ENCODE results near the gene CABLES2.

Gene CABLES2

DNA sequence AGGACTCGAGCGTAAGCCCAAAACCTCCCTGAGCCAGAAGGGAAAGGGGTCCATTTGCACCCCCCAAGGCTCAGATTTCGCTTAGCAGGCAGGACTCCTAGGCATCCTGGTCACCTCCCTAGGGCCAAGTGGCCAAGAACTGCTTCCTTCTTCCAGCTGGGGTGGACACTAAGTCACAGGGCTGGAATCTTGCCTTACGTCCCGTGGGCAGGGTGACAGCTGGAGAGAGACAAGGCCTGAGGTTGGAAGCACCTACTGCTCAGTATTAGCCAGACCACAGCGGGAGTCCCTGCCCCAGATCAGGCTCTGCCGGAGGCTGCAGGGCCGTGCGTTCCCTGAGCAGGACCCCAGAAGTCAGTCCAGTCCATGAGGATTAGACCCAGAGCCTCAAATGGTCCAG is 59.6 kb downstream of the CABLES2 start:
- Histone ChIP-seq H3K4me3 (ENCODE audit: low read length, poor library complexity, severe bottlenecking) (no peak overlapping the region), H3K79me2 (ENCODE audit: insufficient read depth, low read length) (no peaks in the 10 kb centered on the region), H3K4me1 (ENCODE audit: insufficient read depth, low read length, poor library complexity, severe bottlenecking) (no peaks in the 10 kb centered on the region), H4K20me1 (ENCODE audit: insufficient read depth, low read length, poor library complexity, severe bottlenecking) (no peaks in the 10 kb centered on the region), H3K9me3 (ENCODE audit: insufficient read depth, low read depth, low read length) (no peaks in the 10 kb centered on the region), H3K27me3 (ENCODE audit: insufficient read depth, low read length, poor library complexity, severe bottlenecking) (no peaks in the 10 kb centered on the region), H3K4me2 (ENCODE audit: low read depth, low read length, poor library complexity, severe bottlenecking) (no peak overlapping the region), H3F3A (ENCODE audit: low read depth) (no peaks in the 10 kb centered on the region), H3K9ac (ENCODE audit: low read depth, low read length, poor library complexity, severe bottlenecking) (no peak overlapping the region), H2AFZ (ENCODE audit: low read length) (no peak overlapping the region), H3K36me3 (ENCODE audit: insufficient read depth, low read length) (no peaks in the 10 kb centered on the region), H3K9me2 (replicated peaks; ENCODE audit: low read depth, low read length) (no peaks in the 10 kb centered on the region)
- TF ChIP-seq EZH2phosphoT487 (IDR thresholded peaks at IDR 0.05; ENCODE audit: borderline replicate concordance): no peak
- TF ChIP-seq, protein P1, sequence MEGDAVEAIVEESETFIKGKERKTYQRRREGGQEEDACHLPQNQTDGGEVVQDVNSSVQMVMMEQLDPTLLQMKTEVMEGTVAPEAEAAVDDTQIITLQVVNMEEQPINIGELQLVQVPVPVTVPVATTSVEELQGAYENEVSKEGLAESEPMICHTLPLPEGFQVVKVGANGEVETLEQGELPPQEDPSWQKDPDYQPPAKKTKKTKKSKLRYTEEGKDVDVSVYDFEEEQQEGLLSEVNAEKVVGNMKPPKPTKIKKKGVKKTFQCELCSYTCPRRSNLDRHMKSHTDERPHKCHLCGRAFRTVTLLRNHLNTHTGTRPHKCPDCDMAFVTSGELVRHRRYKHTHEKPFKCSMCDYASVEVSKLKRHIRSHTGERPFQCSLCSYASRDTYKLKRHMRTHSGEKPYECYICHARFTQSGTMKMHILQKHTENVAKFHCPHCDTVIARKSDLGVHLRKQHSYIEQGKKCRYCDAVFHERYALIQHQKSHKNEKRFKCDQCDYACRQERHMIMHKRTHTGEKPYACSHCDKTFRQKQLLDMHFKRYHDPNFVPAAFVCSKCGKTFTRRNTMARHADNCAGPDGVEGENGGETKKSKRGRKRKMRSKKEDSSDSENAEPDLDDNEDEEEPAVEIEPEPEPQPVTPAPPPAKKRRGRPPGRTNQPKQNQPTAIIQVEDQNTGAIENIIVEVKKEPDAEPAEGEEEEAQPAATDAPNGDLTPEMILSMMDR (conservative IDR thresholded peaks at IDR 0.05; ENCODE audit: low read length): no peak

- no peaks in the 10 kb centered on the region for H4K20me1 ChIP-seq (ENCODE audit: insufficient read depth, low read length, poor library complexity, severe bottlenecking)
- H3K9ac ChIP-seq (ENCODE audit: low read depth, low read length, poor library complexity, severe bottlenecking): no peak overlapping the region
- no peaks in the 10 kb centered on the region for H3K27me3 ChIP-seq (ENCODE audit: insufficient read depth, low read length, poor library complexity, severe bottlenecking)
- H3F3A ChIP-seq (ENCODE audit: low read depth): no peaks in the 10 kb centered on the region
- no peaks in the 10 kb centered on the region for H3K9me2 ChIP-seq (replicated peaks; ENCODE audit: low read depth, low read length)
- no peak overlapping the region for H2AFZ ChIP-seq (ENCODE audit: low read length)
- H3K9me3 ChIP-seq (ENCODE audit: insufficient read depth, low read depth, low read length): no peaks in the 10 kb centered on the region
- no peaks in the 10 kb centered on the region for H3K4me1 ChIP-seq (ENCODE audit: insufficient read depth, low read length, poor library complexity, severe bottlenecking)
- no peak overlapping the region for H3K4me3 ChIP-seq (ENCODE audit: low read length, poor library complexity, severe bottlenecking)
- TF ChIP-seq EZH2phosphoT487 (IDR thresholded peaks at IDR 0.05; ENCODE audit: borderline replicate concordance): no peak
- TF ChIP-seq, protein P1 (conservative IDR thresholded peaks at IDR 0.05; ENCODE audit: low read length): no peak
- no peaks in the 10 kb centered on the region for H3K79me2 ChIP-seq (ENCODE audit: insufficient read depth, low read length)
- H3K36me3 ChIP-seq (ENCODE audit: insufficient read depth, low read length): no peaks in the 10 kb centered on the region
- no peak overlapping the region for H3K4me2 ChIP-seq (ENCODE audit: low read depth, low read length, poor library complexity, severe bottlenecking)
These were observed 60.0 kb downstream of the CABLES2 start for GRCh38 chr20:62347151-62347404.

DNA sequence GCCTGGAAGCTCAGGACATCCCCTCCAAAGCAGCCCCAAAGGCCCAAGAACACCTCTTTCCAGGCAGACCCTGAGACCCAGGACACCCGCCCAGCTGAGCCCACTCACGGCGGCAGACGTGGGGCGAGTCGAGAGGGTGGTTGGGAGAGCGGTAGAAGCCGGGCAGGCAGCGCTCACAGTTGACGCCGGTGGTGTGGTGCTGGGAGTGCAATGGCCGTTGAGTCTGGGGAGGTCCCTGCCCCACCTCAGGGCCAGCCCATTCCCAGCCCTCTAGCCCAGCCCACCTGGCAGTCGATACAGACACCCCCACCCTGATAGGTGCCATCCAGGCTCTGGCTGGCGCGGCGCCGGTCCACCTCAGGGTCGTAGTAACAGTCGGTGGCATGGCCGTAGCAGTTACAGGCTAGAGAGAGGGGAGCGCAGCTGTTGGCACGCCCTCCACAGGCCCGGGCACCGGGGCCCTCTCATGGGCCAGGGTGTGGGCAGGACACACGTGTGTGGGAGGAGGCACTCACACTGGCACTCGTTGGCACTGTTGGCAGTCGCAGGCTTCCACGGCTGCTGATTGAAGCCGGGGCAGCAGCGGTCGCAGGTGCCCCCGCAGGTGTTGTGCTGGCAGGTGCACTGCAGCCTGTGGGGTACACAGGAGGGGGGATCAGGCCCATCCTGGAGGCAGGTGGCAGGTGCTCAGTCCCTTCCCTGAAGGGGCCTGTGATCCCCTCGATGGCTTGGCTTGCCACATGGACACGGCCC is 60.5 kb downstream of the CABLES2 start:
- Histone ChIP-seq H3K9ac (ENCODE audit: low read depth, low read length, poor library complexity, severe bottlenecking) (no peak overlapping the region), H3K36me3 (ENCODE audit: insufficient read depth, low read length) (no peaks in the 10 kb centered on the region), H4K20me1 (ENCODE audit: insufficient read depth, low read length, poor library complexity, severe bottlenecking) (no peaks in the 10 kb centered on the region), H3K9me3 (ENCODE audit: insufficient read depth, low read depth, low read length) (no peaks in the 10 kb centered on the region), H3K4me3 (ENCODE audit: low read length, poor library complexity, severe bottlenecking) (no peak overlapping the region), H3K4me2 (ENCODE audit: low read depth, low read length, poor library complexity, severe bottlenecking) (no peak overlapping the region), H3K79me2 (ENCODE audit: insufficient read depth, low read length) (no peaks in the 10 kb centered on the region), H3K27me3 (ENCODE audit: insufficient read depth, low read length, poor library complexity, severe bottlenecking) (no peaks in the 10 kb centered on the region), H3K9me2 (replicated peaks; ENCODE audit: low read depth, low read length) (no peaks in the 10 kb centered on the region), H2AFZ (ENCODE audit: low read length) (no peak overlapping the region), H3F3A (ENCODE audit: low read depth) (no peaks in the 10 kb centered on the region), H3K4me1 (ENCODE audit: insufficient read depth, low read length, poor library complexity, severe bottlenecking) (no peaks in the 10 kb centered on the region)
- TF ChIP-seq, protein P1 (conservative IDR thresholded peaks at IDR 0.05; ENCODE audit: low read length): no peak
- no peak for TF ChIP-seq EZH2phosphoT487 (IDR thresholded peaks at IDR 0.05; ENCODE audit: borderline replicate concordance)
